T-helper 2 cell treated with Interferon-gamma antibody and Interleukin-4, amounts not matched to agents 5 μg/mL and 100 μg/mL, for 36 hours (primary cell): ENCODE measurements around the gene SH3BGR.
"Not testable (repeated sequence)": the region's sequence is repeated elsewhere in the genome, so short reads cannot be mapped to it uniquely, and the experiment has no call there.

ENCODE experiments used
- DNase-seq: peaks from one replicate; pipeline ENCODE4 v3.0.0; 2021; ENCODE audit warnings: low spot score
- H3K27ac Mint-ChIP-seq: one replicate; pipeline ENCODE4 v1.8.0; 2021; ENCODE audit warnings: mild to moderate bottlenecking, mixed read lengths
- H3K27me3 Mint-ChIP-seq: one replicate; pipeline ENCODE4 v1.8.0; 2021; ENCODE audit warnings: low read depth, mixed read lengths
- H3K36me3 Mint-ChIP-seq: one replicate; pipeline ENCODE4 v1.8.0; 2021; ENCODE audit warnings: low read depth, mixed read lengths
- H3K4me1 Mint-ChIP-seq: one replicate; pipeline ENCODE4 v1.8.0; 2021; ENCODE audit warnings: low read depth, mixed read lengths
- H3K4me3 Mint-ChIP-seq: one replicate; pipeline ENCODE4 v1.8.0; 2022; ENCODE audit warnings: mild to moderate bottlenecking, moderate library complexity, mixed read lengths
- H3K9me3 Mint-ChIP-seq: one replicate; pipeline ENCODE4 v1.8.0; 2021; ENCODE audit warnings: mixed read lengths

SH3BGR gene

DNA sequence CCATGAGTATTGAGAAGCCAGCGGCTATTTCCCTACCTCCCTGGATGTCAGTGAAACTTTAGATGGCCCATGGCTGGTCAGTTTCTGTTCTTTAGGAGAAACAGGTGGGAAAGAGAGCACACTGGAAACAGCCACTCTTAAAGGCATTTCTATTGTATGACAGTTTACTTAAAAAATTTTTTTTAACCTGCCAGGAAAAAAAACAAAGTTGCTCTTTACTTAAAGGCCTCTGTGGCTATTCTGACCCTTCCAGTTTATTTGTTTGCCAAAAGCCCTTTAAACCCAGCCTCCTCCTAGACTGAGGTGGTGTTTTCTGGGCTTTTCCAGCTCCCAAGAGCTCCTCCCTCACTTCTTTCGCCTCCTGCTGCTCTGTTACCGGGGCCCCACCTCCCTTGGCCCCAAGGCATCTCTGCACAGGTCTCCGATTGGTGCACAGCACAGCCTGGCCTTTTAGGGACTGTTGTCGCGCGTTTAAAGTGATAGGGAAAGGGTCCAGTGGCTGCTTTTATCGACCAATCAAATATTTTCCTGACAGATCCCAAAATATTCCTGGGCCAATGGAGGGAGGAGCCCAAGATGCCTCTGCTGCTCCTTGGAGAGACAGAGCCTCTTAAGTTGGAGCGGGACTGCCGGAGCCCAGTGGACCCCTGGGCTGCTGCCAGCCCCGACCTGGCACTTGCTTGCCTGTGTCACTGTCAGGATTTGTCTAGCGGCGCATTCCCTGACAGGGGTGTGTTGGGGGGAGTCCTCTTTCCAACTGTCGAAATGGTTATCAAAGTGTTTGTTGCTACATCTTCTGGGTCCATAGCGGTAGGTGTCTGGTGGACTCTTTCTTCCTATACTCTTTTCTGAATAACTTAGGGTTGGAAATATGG is at the start of gene SH3BGR:
Gene SH3BGR (plus strand): TSS at position 639 of the 875 bp plus-strand sequence. CDS start 127 bp downstream, at position 766.
- H3K27ac Mint-ChIP-seq, result no peak within 1 kb of the TSS
- H3K4me1 Mint-ChIP-seq, result peaks cover 8% of the 10 kb centered on the region
- H3K9me3 Mint-ChIP-seq, result peaks cover 3% of the 10 kb centered on the region
- H3K4me3 Mint-ChIP-seq, result no peak within 1 kb of the TSS
- H3K36me3 Mint-ChIP-seq, result no peaks in the 10 kb centered on the region
- peaks cover 12% of the 10 kb centered on the region for H3K27me3 Mint-ChIP-seq
- DNase-seq, result no peak

DNA sequence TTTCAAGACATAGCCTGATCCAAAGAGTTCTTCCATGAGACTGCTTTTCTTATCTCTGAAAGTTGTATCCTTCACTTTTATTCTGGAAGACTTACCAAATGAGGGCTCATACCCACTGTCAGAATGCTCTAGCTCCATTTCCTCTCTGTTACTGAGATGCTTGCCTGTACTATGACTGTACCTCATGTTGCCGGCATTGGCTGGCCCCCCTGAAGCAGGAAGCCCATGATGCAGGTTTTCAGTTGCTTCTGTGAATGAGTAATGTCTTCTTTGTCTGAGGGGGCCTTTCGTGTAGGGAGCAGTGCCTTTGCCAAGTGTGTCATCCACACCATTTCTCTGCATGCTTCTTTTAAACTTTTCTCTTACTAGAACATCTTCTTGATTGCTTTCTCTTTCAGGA is 45.7 kb upstream of the SH3BGR start:
- no peak for DNase-seq
- Mint-ChIP-seq H3K36me3 (peaks cover 19% of the 10 kb centered on the region), H3K27ac (no peak overlapping the region), H3K27me3 (no peaks in the 10 kb centered on the region), H3K4me3 (no peak overlapping the region), H3K4me1 (no peaks in the 10 kb centered on the region), H3K9me3 (peaks cover 14% of the 10 kb centered on the region)

DNA sequence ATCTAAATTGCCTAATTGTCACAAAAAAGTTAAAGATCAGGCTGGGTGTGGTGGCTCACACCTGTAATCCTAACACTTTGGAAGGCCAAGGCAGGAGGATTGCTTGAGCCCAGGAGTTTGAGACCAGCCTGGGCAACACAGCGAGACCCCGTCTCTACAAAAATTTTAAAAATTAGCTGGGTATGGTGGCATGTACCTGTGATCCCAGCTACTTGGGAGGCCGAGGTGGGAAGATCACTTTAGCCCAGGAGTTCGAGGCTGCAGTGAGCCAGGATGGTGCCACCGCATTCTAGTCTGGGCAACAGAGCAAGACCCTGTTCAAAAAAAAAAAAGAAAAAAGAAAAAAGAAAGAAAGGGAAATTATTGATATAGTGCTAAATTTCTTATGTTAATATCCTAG is 32.6 kb upstream of the SH3BGR start:
- H3K27ac Mint-ChIP-seq, H3K36me3 Mint-ChIP-seq: not testable (repeated sequence)

DNA sequence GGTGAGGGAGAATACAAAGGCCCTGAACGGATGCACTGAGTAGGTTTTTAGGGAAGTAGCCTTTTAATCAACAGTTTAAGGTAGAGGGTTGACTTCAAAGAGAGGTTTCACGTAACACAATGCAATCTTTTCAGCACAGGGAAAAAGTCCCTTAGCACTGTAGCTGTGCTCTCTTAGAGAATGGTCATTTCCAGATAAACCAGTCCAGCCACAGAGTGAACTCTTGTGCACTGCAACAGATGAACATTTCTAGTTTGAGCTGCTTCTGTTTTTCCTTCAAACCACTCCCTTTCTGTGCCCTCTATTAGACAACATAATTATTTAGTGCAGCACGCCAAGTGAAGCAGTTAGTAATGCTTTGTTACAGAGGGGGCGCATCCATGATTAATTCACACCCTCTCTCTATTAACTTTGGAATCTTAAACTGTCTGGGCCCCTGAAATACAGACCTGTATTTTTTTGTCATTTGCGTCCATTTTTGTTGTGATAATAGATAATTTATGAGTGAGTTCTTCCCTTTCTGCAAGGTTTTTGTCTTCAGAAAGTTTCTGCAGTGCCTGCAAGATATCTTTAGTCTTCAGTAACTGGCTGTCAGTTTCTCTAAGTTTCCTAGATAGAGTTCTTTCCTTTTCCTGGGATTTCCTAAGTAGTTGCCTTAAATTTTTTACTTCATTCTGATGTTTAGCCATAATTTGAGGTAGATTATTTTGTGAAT is 29.1 kb upstream of the SH3BGR start:
- H3K27me3 Mint-ChIP-seq, result no peaks in the 10 kb centered on the region
- no peaks in the 10 kb centered on the region for H3K36me3 Mint-ChIP-seq
- DNase-seq, result no peak
- no peak overlapping the region for H3K27ac Mint-ChIP-seq
- H3K4me3 Mint-ChIP-seq, result no peak overlapping the region
- H3K9me3 Mint-ChIP-seq, result no peaks in the 10 kb centered on the region
- no peaks in the 10 kb centered on the region for H3K4me1 Mint-ChIP-seq

More for the DNA sequence above, 32.6 kb upstream of the SH3BGR start:
- H3K4me1 Mint-ChIP-seq, H3K4me3 Mint-ChIP-seq, H3K9me3 Mint-ChIP-seq, H3K27me3 Mint-ChIP-seq, DNase-seq: not testable (repeated sequence)

DNA sequence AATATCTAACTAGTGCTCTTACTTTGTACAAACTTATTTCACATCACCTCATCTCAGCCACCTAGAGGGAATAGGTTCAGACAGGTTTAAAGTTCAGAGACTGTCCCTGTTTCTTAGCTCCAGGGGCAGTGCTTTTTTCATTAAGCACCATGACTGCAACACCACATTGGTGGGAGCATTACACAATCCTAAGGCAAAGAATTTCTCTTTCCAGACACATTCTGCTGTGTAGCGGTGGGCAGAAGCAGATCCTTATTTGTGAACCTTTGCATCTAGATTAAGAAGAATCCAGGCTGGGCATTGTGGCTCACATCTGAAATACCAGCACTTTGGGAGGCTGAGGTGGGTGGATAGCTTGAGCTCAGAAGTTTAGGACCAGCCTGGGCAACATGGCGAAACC is 22.3 kb upstream of the SH3BGR start:
- Mint-ChIP-seq H3K4me3 (no peak overlapping the region), H3K36me3 (no peaks in the 10 kb centered on the region), H3K27me3 (peaks cover 2% of the 10 kb centered on the region), H3K4me1 (no peaks in the 10 kb centered on the region), H3K27ac (no peak overlapping the region), H3K9me3 (no peaks in the 10 kb centered on the region)
- no peak for DNase-seq

DNA sequence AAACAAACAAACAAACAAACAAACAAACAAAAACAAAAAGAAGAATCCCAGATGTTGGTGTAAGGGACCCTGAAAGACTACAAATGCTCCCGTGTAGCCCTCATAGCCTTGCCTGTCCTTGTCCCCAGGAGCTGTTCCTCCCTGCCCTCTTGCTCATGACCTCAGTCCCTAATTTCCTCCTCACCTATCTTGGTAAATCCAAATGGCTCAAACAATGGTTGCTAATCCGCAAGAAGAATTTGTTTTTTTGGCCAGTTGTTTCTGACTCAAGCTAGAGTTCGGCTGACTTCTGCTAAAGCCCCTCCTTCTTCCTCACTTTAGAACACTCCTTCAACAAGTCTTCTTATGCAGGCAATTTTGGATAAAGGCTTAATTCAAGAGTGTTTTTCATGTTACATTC is 21.8 kb upstream of the SH3BGR start:
- Mint-ChIP-seq H3K4me1 (no peaks in the 10 kb centered on the region), H3K27me3 (peaks cover 2% of the 10 kb centered on the region), H3K4me3 (no peak overlapping the region), H3K27ac (no peak overlapping the region), H3K9me3 (no peaks in the 10 kb centered on the region), H3K36me3 (no peaks in the 10 kb centered on the region)
- no peak for DNase-seq

DNA sequence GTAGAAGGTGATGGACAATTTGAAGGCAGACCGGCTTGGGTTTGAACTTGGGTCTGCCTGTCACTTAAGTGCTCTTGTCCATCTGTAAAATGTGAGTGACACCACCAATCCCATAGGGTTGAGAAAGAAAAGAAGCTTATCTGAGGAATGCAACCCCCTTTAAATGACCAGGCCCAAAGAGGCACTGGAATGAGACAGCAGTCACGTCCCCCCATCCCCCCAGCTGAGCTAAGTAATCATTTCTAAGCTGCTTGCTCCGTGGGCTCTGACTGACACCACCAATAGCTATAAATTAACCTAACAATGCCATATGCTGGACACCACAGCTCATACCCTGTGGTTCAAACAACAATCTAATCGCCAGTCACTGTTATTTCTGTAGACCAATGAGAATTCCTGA is 21.3 kb upstream of the SH3BGR start:
- Mint-ChIP-seq H3K27ac (no peak overlapping the region), H3K36me3 (no peaks in the 10 kb centered on the region), H3K27me3 (peaks cover 2% of the 10 kb centered on the region), H3K4me1 (no peaks in the 10 kb centered on the region), H3K9me3 (no peaks in the 10 kb centered on the region), H3K4me3 (no peak overlapping the region)
- DNase-seq, result no peak

DNA sequence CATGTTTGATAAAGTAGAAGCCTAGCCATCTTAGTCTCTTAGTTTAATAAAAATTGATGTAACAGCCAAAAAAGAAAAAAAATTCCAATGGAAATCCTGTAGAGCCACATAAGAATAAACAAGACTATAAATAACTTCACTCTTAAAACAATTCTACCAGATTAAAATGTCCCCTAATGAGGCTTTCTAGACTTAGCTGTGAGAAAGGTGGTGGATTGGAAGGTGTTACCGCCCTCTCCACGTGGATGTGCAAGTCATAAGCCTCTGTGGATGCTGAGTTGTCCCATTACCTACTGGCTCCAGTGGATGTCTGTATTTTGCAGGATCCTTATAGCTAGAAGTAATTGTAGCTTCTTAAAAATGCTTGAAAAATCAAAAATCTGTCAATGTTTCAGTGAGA is 20.8 kb upstream of the SH3BGR start:
- no peaks in the 10 kb centered on the region for H3K36me3 Mint-ChIP-seq

DNA sequence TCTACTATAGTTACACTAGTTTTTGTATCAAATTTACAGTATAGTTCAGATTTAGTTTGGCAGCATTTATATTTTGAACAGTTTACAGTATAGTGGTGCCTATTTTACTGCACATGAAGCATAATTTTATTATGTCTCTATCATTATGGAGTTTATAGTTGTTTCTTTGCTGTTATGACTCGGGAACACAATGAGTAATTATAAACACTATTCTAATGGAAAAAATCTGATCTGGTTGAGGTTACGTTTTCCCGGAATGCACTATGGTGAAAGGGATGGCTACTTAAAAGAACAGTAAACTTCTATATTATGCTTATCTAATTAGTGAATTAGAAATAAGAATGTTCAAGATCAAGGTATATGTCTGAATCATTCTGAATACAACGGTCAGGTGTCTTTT is 16.8 kb upstream of the SH3BGR start:
- Mint-ChIP-seq H3K4me3 (no peak overlapping the region), H3K36me3 (no peaks in the 10 kb centered on the region), H3K4me1 (no peaks in the 10 kb centered on the region), H3K27ac (no peak overlapping the region), H3K9me3 (no peaks in the 10 kb centered on the region), H3K27me3 (peaks cover 19% of the 10 kb centered on the region)
- no peak for DNase-seq

More for the DNA sequence above, 20.8 kb upstream of the SH3BGR start:
- H3K27ac Mint-ChIP-seq, result no peak overlapping the region
- H3K9me3 Mint-ChIP-seq, result no peaks in the 10 kb centered on the region
- no peak for DNase-seq
- H3K4me1 Mint-ChIP-seq, result no peaks in the 10 kb centered on the region
- peaks cover 2% of the 10 kb centered on the region for H3K27me3 Mint-ChIP-seq
- no peak overlapping the region for H3K4me3 Mint-ChIP-seq

DNA sequence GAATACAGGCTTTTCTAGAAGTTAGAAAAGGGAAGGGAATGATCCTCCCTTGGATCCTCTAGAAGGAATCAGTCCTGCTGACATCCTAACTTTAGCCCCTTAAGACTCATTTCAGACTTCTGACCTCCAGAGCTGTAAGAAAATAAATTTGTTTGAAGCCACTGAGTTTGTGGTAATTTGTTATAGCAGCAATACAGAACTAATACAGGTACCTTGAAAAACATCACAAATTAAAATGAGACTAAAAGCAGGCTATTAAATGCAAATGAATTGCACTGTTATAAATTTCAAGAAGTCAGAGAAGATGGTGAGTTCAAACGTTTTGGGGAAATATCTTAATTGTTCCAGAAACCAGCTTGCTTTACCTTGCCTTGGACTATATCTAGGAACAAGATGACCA is 12.5 kb upstream of the SH3BGR start:
- Mint-ChIP-seq H3K36me3 (no peaks in the 10 kb centered on the region), H3K27me3 (peaks cover 36% of the 10 kb centered on the region), H3K9me3 (no peaks in the 10 kb centered on the region), H3K4me3 (no peak overlapping the region), H3K27ac (no peak overlapping the region), H3K4me1 (no peaks in the 10 kb centered on the region)
- no peak for DNase-seq

DNA sequence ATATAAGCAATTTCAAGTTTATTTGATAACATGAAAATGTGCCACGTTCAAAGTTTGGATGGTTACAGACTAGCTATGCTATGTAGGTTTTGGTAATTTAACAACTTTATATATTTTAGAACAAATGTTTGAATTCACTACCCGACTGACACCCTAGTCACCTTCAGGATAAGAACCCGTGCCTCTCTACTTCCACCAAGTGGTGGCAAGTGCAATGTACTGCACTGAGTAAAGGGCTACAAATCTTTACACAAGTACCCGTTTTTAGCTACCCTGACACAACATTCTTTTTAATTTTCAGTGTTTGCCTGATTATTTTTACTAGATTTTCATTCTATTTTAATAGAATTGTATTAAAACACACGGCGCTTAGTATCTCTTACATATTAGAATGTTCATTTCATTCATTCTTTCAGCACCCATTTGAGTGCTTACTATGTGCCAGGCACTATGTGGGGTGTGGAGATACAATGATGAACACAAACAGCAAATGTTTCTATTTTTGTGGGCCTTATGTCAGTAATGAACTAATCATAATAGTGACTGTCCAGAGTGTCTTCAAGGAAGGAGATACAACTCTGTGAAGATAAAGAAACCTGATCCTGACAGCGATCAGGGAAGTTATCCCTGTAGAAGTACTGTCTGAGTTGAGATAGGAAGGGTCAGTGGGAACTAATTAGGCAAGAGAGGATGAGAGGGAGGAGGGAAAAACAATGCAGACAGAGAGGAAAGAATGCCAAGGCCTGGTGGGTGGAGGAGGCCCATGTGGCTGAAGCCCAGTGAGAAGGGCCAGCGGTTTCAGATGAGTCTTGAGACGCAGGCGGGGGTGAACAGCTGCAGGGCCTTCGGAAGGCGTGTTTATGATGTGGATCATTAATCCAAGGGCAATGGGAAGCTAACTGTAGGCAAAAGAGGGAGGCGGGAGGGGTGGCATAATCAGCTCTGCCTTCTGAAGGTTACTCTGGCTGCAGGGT is 10.0 kb upstream of the SH3BGR start:
- no peak for DNase-seq
- no peaks in the 10 kb centered on the region for H3K9me3 Mint-ChIP-seq
- no peak overlapping the region for H3K27ac Mint-ChIP-seq
- peaks cover 14% of the 10 kb centered on the region for H3K4me1 Mint-ChIP-seq
- H3K36me3 Mint-ChIP-seq, result no peaks in the 10 kb centered on the region
- H3K27me3 Mint-ChIP-seq, result peaks cover 42% of the 10 kb centered on the region
- no peak overlapping the region for H3K4me3 Mint-ChIP-seq

DNA sequence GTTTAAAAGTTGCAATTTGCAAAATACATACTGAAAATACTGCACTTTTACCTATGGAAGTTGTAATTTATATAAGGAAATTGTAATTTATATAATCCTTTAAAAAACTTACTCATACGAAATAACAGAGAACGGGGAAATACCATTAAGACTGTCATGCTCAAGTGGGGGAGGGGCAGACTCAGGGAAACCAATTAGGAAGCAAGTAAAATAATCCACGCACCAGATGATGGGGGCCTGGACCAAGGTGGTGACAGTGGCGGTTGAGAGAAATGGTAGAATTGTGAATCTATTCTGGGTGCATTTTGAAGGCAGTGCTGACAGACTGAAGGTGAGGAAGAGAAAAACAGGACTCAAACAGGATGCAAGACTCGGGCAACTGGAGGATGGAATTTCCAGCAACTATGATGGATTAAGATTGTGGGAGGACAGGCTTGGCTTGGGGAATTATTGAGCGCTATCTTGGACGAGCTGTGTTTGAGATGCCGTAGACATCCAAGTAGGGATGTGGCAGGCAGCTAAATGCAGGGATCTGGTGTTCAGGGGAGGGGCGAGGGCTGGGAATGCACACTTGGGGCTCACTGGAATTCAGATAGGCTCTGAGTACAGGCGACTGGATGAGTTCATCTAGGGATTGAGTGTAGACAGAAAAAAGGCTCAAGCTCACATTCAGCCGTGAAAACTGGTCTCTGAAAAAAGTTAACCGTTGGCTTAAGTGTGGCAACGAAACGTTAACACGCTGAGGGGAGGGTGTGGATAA is 7.2 kb upstream of the SH3BGR start:
- Mint-ChIP-seq H3K4me1 (peaks cover 20% of the 10 kb centered on the region), H3K4me3 (peak overlapping the region; percentile 97), H3K27me3 (peaks cover 35% of the 10 kb centered on the region), H3K9me3 (peaks cover 3% of the 10 kb centered on the region), H3K27ac (peak overlapping the region; percentile 89), H3K36me3 (no peaks in the 10 kb centered on the region)
- no peak for DNase-seq
